ENCODE results near the gene C10orf71.

The C10orf71 gene

GRCh38 chr10:49318028-49318427 lies 19.1 kb downstream of the C10orf71 start:
- Histone ChIP-seq H3K9ac (ENCODE audit: low read length) (no peak overlapping the region), H3K27ac (ENCODE audit: low read depth, low read length, poor library complexity, severe bottlenecking) (no peak overlapping the region)
- TF ChIP-seq EZH2 (IDR thresholded peaks at IDR 0.05; ENCODE audit: borderline replicate concordance, low read length) (no peak), CTCF (IDR thresholded peaks at IDR 0.05; ENCODE audit: low read length) (no peak)

GRCh38 chr10:49318755-49319154 lies 19.8 kb downstream of the C10orf71 start:
- Histone ChIP-seq H3K36me3 (ENCODE audit: insufficient read depth, low read length) (no peaks in the 10 kb centered on the region), H2AFZ (ENCODE audit: low read length) (no peak overlapping the region), H3K9ac (ENCODE audit: low read length) (no peak overlapping the region), H4K20me1 (ENCODE audit: insufficient read depth, low read length) (no peaks in the 10 kb centered on the region), H3F3A (ENCODE audit: insufficient read depth, low read length) (no peaks in the 10 kb centered on the region), H3K4me3 (ENCODE audit: low read depth, low read length, poor library complexity, severe bottlenecking) (no peak overlapping the region), H3K9me2 (ENCODE audit: low read depth, low read length) (no peaks in the 10 kb centered on the region), H3K79me2 (ENCODE audit: insufficient read depth, low read length) (no peaks in the 10 kb centered on the region), H3K27ac (ENCODE audit: low read depth, low read length, poor library complexity, severe bottlenecking) (no peak overlapping the region), H3K4me2 (ENCODE audit: low read length) (no peak overlapping the region), H3K4me1 (ENCODE audit: insufficient read depth, low read length, severe bottlenecking) (no peaks in the 10 kb centered on the region), H3K27me3 (ENCODE audit: insufficient read depth, low read length) (no peaks in the 10 kb centered on the region), H3K9me3 (ENCODE audit: low read length) (no peaks in the 10 kb centered on the region)
- TF ChIP-seq EZH2 (IDR thresholded peaks at IDR 0.05; ENCODE audit: borderline replicate concordance, low read length) (no peak), CTCF (IDR thresholded peaks at IDR 0.05; ENCODE audit: low read length) (no peak)

More at GRCh38 chr10:49318028-49318427, 19.1 kb downstream of the C10orf71 start:
- Histone ChIP-seq H3K9me2 (ENCODE audit: low read depth, low read length) (no peaks in the 10 kb centered on the region), H3K79me2 (ENCODE audit: insufficient read depth, low read length) (no peaks in the 10 kb centered on the region), H3K36me3 (ENCODE audit: insufficient read depth, low read length) (no peaks in the 10 kb centered on the region), H3K4me1 (ENCODE audit: insufficient read depth, low read length, severe bottlenecking) (no peaks in the 10 kb centered on the region), H3K4me3 (ENCODE audit: low read depth, low read length, poor library complexity, severe bottlenecking) (no peak overlapping the region), H4K20me1 (ENCODE audit: insufficient read depth, low read length) (no peaks in the 10 kb centered on the region), H3K27me3 (ENCODE audit: insufficient read depth, low read length) (no peaks in the 10 kb centered on the region), H3F3A (ENCODE audit: insufficient read depth, low read length) (no peaks in the 10 kb centered on the region), H2AFZ (ENCODE audit: low read length) (no peak overlapping the region), H3K4me2 (ENCODE audit: low read length) (no peak overlapping the region), H3K9me3 (ENCODE audit: low read length) (no peaks in the 10 kb centered on the region)

- Histone ChIP-seq H3K4me1 (ENCODE audit: insufficient read depth, low read length, severe bottlenecking) (no peaks in the 10 kb centered on the region), H3K9me2 (ENCODE audit: low read depth, low read length) (no peaks in the 10 kb centered on the region), H3K79me2 (ENCODE audit: insufficient read depth, low read length) (no peaks in the 10 kb centered on the region), H3K9ac (ENCODE audit: low read length) (no peak overlapping the region), H3K36me3 (ENCODE audit: insufficient read depth, low read length) (no peaks in the 10 kb centered on the region), H3K27me3 (ENCODE audit: insufficient read depth, low read length) (no peaks in the 10 kb centered on the region), H3F3A (ENCODE audit: insufficient read depth, low read length) (no peaks in the 10 kb centered on the region), H3K4me3 (ENCODE audit: low read depth, low read length, poor library complexity, severe bottlenecking) (no peak overlapping the region), H2AFZ (ENCODE audit: low read length) (no peak overlapping the region), H4K20me1 (ENCODE audit: insufficient read depth, low read length) (no peaks in the 10 kb centered on the region), H3K9me3 (ENCODE audit: low read length) (no peaks in the 10 kb centered on the region), H3K27ac (ENCODE audit: low read depth, low read length, poor library complexity, severe bottlenecking) (no peak overlapping the region), H3K4me2 (ENCODE audit: low read length) (no peak overlapping the region)
- TF ChIP-seq CTCF (IDR thresholded peaks at IDR 0.05; ENCODE audit: low read length) (no peak), EZH2 (IDR thresholded peaks at IDR 0.05; ENCODE audit: borderline replicate concordance, low read length) (no peak)
These were observed 20.2 kb downstream of the C10orf71 start for GRCh38 chr10:49319206-49319605.

All from OCI-LY1 (cell line).